Loucy (cell line): ENCODE measurements around the gene MAPRE3.

Source experiments
- CTCF ChIP-seq: fragments of 200-600 bp; sonication (generic); conservative IDR thresholded peaks from 2 replicates; pipeline ENCODE4 v1.5.1; 2014; ENCODE audit warnings: mild to moderate bottlenecking, antibody characterized with exemption, low read length
- EZH2phosphoT487 ChIP-seq: fragments of 200-600 bp; IDR thresholded peaks from 2 replicates; pipeline ENCODE4 v1.6.1; 2018; ENCODE audit warnings: antibody characterized with exemption, mild to moderate bottlenecking, moderate library complexity, borderline replicate concordance

- no peak for TF ChIP-seq CTCF
- no peak for TF ChIP-seq EZH2phosphoT487
Measured at GRCh38 chr2:27001950-27002349, 31.5 kb downstream of the MAPRE3 start.
